IMR-90 (cell line): ENCODE measurements around the gene C6orf120. TPM values are rescaled to one million over a fixed set of nuclear protein-coding genes. Genes with fewer than 3 reads are reported as not detected.

Experiments
- ATAC-seq: fragments of 200-7000 bp; cut with Tn5 transposase; 2 replicates; pipeline ENCODE4 v1.9.1; 2020; ENCODE audit warnings: low read depth, mild to moderate bottlenecking, moderate library complexity
- BruUV-seq: library from RNA; stranded (reverse); fragments of 400-500 nt; replicated peaks from 2 replicates; lab custom pipeline; 2021; lab: Mats Ljungman, UMichigan
- CTCF ChIA-PET: fragments of 300-600 bp; formaldehyde crosslinking; extraction: SDS; loops from one replicate; lab custom pipeline; 2021; ENCODE audit warnings: antibody characterized with exemption; lab: Yijun Ruan, JAX
- POLR2A ChIA-PET: fragments of 300-600 bp; sonication (Branson Sonifier 250); formaldehyde crosslinking; loops from one replicate; lab custom pipeline; 2022; ENCODE audit warnings: antibody characterized with exemption; ENCODE audit not compliant: unreplicated experiment; lab: Charles Lee
- DNase-seq: peaks from one replicate; pipeline ENCODE4 v3.0.0; 2013
- H2AFZ ChIP-seq: replicated peaks from 2 replicates; pipeline ENCODE3; 2013; ENCODE audit warnings: low read length, mild to moderate bottlenecking; ENCODE audit not compliant: poor library complexity
- H2AK5ac ChIP-seq: 2 replicates; pipeline ENCODE4 v1.6.1; 2013; ENCODE audit warnings: low read depth, low read length, inconsistent platforms
- H2AK9ac ChIP-seq: replicated peaks from 2 replicates; pipeline ENCODE3; 2013; ENCODE audit warnings: mild to moderate bottlenecking, low read depth, low read length, moderate library complexity; ENCODE audit not compliant: poor library complexity
- H2BK120ac ChIP-seq: 2 replicates; pipeline ENCODE4 v1.6.1; 2013; ENCODE audit warnings: low read depth, low read length, inconsistent platforms
- H2BK15ac ChIP-seq: 3 replicates; pipeline ENCODE4 v1.6.1; 2013; ENCODE audit warnings: low read depth, low read length, inconsistent platforms
- H2BK20ac ChIP-seq: 2 replicates; pipeline ENCODE4 v1.6.1; 2013; ENCODE audit warnings: low read depth, mild to moderate bottlenecking, inconsistent platforms, low read length, moderate library complexity
- H2BK5ac ChIP-seq: 2 replicates; pipeline ENCODE4 v1.6.1; 2013; ENCODE audit warnings: mild to moderate bottlenecking, low read depth, low read length, inconsistent platforms; ENCODE audit not compliant: poor library complexity, severe bottlenecking
- H3K14ac ChIP-seq: replicated peaks from 2 replicates; pipeline ENCODE4 v1.6.1; 2013; ENCODE audit warnings: low read depth, low read length, inconsistent platforms
- H3K18ac ChIP-seq: 2 replicates; pipeline ENCODE4 v1.6.1; 2013; ENCODE audit warnings: low read depth, low read length, control low read depth
- H3K23ac ChIP-seq: 2 replicates; pipeline ENCODE4 v1.6.1; 2013; ENCODE audit warnings: low read depth, low read length, inconsistent platforms
- H3K27ac ChIP-seq: 2 replicates; pipeline ENCODE4 v1.5.1; 2013; ENCODE audit warnings: mild to moderate bottlenecking, control low read depth, low read length; ENCODE audit not compliant: insufficient read depth
- H3K27me3 ChIP-seq: 2 replicates; pipeline ENCODE4 v1.6.1; 2013; ENCODE audit warnings: low read length; ENCODE audit not compliant: control insufficient read depth, insufficient read depth
- H3K36me3 ChIP-seq: 2 replicates; pipeline ENCODE4 v1.6.1; 2013; ENCODE audit warnings: low read length, mixed read lengths; ENCODE audit not compliant: control insufficient read depth, insufficient read depth
- H3K4ac ChIP-seq: 2 replicates; pipeline ENCODE4 v1.6.1; 2013; ENCODE audit warnings: low read depth, low read length, inconsistent platforms
- H3K4me1 ChIP-seq: 2 replicates; pipeline ENCODE4 v1.6.1; 2013; ENCODE audit warnings: low read length, mixed read lengths; ENCODE audit not compliant: control insufficient read depth, insufficient read depth
- H3K4me2 ChIP-seq: 2 replicates; pipeline ENCODE4 v1.6.1; 2013; ENCODE audit warnings: low read depth, mild to moderate bottlenecking, control low read depth, low read length, moderate library complexity
- H3K4me3 ChIP-seq: 2 replicates; pipeline ENCODE4 v1.5.1; 2013; ENCODE audit warnings: low read depth, mild to moderate bottlenecking, control low read depth, low read length, moderate library complexity; ENCODE audit not compliant: insufficient read depth
- H3K56ac ChIP-seq: 2 replicates; pipeline ENCODE4 v1.6.1; 2013; ENCODE audit warnings: low read length, inconsistent platforms; ENCODE audit not compliant: insufficient read depth; ENCODE audit errors: extremely low read depth
- H3K79me1 ChIP-seq, 2 experiments: 2 replicates each; pipeline ENCODE4 v1.6.1; 2013; ENCODE audit warnings: low read length in 2 of 2, inconsistent platforms in 1 of 2, low read depth in 1 of 2
- H3K9ac ChIP-seq: 2 replicates; pipeline ENCODE4 v1.6.1; 2013; ENCODE audit warnings: low read depth, low read length, control low read depth
- H3K9me1 ChIP-seq: 2 replicates; pipeline ENCODE4 v1.6.1; 2013; ENCODE audit warnings: low read length, inconsistent platforms; ENCODE audit not compliant: insufficient read depth
- H3K9me3 ChIP-seq: 2 replicates; pipeline ENCODE4 v1.6.1; 2013; ENCODE audit warnings: low read length; ENCODE audit not compliant: control insufficient read depth, insufficient read depth
- H4K20me1 ChIP-seq: 2 replicates; pipeline ENCODE4 v1.6.1; 2013; ENCODE audit warnings: low read length, inconsistent platforms; ENCODE audit not compliant: insufficient read depth
- H4K5ac ChIP-seq: 2 replicates; pipeline ENCODE4 v1.6.1; 2013; ENCODE audit warnings: mild to moderate bottlenecking, low read depth, low read length, control low read depth
- H4K8ac ChIP-seq, 2 experiments: 2 replicates each; pipeline ENCODE4 v1.6.1; 2013; ENCODE audit warnings: low read depth in 2 of 2, low read length in 2 of 2, control low read depth in 1 of 2, inconsistent platforms in 1 of 2
- H4K91ac ChIP-seq: 2 replicates; pipeline ENCODE4 v1.6.1; 2013; ENCODE audit warnings: low read depth, low read length, inconsistent platforms; ENCODE audit not compliant: insufficient read depth
- CEBPB ChIP-seq: IDR thresholded peaks from 2 replicates; pipeline ENCODE4 v1.6.1; 2012; ENCODE audit warnings: low read depth, low read length, improper control_type of control experiment
- CHD1 ChIP-seq: IDR thresholded peaks from 2 replicates; pipeline ENCODE4 v1.6.1; 2012; ENCODE audit warnings: low read depth, low read length, improper control_type of control experiment
- ELK1 ChIP-seq: fragments of 150-350 bp; IDR thresholded peaks from 2 replicates; pipeline ENCODE4 v1.6.1; 2016; ENCODE audit warnings: low read depth, mild to moderate bottlenecking, low read length, moderate library complexity, borderline replicate concordance
- MAZ ChIP-seq: IDR thresholded peaks from 2 replicates; pipeline ENCODE4 v1.6.1; 2012; ENCODE audit warnings: low read depth, mild to moderate bottlenecking, low read length, improper control_type of control experiment, moderate library complexity, borderline replicate concordance
- MXI1 ChIP-seq: IDR thresholded peaks from 2 replicates; pipeline ENCODE4 v1.6.1; 2012; ENCODE audit warnings: low read depth, mild to moderate bottlenecking, low read length, moderate library complexity, borderline replicate concordance
- POLR2A ChIP-seq: IDR thresholded peaks from 2 replicates; pipeline ENCODE4 v1.6.1; 2012; ENCODE audit warnings: mild to moderate bottlenecking, low read depth, low read length
- WGBS, 2 experiments: methylation state at CpG; one replicate each; pipeline versions ENCODE4 v1.1.5 to v1.1.7; 2013; ENCODE audit warnings: missing lambda C conversion rate in 2 of 2; ENCODE audit not compliant: insufficient read length in 1 of 2; ENCODE audit errors: extremely low coverage in 2 of 2; 5-methylcytosine and 5-hydroxymethylcytosine counted together
- dilution Hi-C: fragments of 300-500 bp; cut with HindIII; formaldehyde crosslinking; loops from one replicate; pipeline ENCODE4 v1.14.3; 2018; ENCODE audit warnings: low sequenced_read_pairs; ENCODE audit not compliant: unreplicated experiment
- in situ Hi-C: fragments of 300-500 bp; cut with MboI; formaldehyde crosslinking; loops from 3 replicates; pipeline ENCODE4 v1.14.3; 2019; ENCODE audit warnings: low sequenced_read_pairs, inconsistent platforms, mixed read lengths
- intact Hi-C: fragments of 100-400 bp; cut with micrococcal nuclease; formaldehyde crosslinking; loops from 2 replicates; pipeline ENCODE4 v1.10.0; 2022
- polyA plus RNA-seq, 3 experiments: library from polyadenylated mRNA; depleted of rRNA; stranded (reverse); fragments of >200 nt; gene quantifications; 2 replicates each; pipeline ENCODE4 v1.2.3, GENCODE V29; 2012; ENCODE audit warnings: low replicate concordance in 1 of 3
- total RNA-seq: library from RNA; depleted of rRNA; stranded (reverse); fragments of >200 nt; gene quantifications from 2 replicates; pipeline ENCODE4 v1.2.3, GENCODE V29; 2012

Gene C6orf120
- total and polyA plus RNA-seq, 2 of the 4 experiments (the other 2 are of a cell fraction), result 21.4 to 26.7 TPM

- Histone ChIP-seq H4K20me1 (peaks cover 5% of the 10 kb centered on the region; the same call in 1 of the 2 replicates), H4K91ac (no peak overlapping the region), H3K36me3 (peaks cover 26% of the 10 kb centered on the region), H2BK15ac (no peak overlapping the region), H2AFZ (no peak overlapping the region), H3K4ac (no peak overlapping the region), H3K4me3 (no peak overlapping the region), H3K27me3 (no peaks in the 10 kb centered on the region), H3K4me2 (no peak overlapping the region), H2BK5ac (no peak overlapping the region), H3K14ac (no peak overlapping the region), H2AK9ac (no peak overlapping the region), H3K79me1 (peaks cover 8 to 20% of the 10 kb centered on the region in 2 experiments), H3K9me3 (no peaks in the 10 kb centered on the region), H3K18ac (no peak overlapping the region), H2AK5ac (no peak overlapping the region), H2BK20ac (no peak overlapping the region), H3K23ac (no peak overlapping the region), H3K9ac (no peak overlapping the region), H3K56ac (no peak overlapping the region), H2BK120ac (no peak overlapping the region), H4K8ac (no peak overlapping the region), H3K27ac (no peak overlapping the region), H3K4me1 (no peaks in the 10 kb centered on the region), H3K9me1 (0 out of 2 replicates have a peak, but pooled peaks cover 5% of the 10 kb centered on the region), H4K5ac (peak overlapping the region; percentile 12; the same call in 1 of the 2 replicates)
- CTCF ChIA-PET, result no interaction called here
- in situ Hi-C loops, result no loop called here
- ATAC-seq, result no peak
- DNase-seq, result no peak
- dilution Hi-C loops, result no loop called here
- TF ChIP-seq POLR2A, result no peak
- TF ChIP-seq ELK1, result no peak
- TF ChIP-seq CHD1, result no peak
- TF ChIP-seq MAZ, result no peak
- TF ChIP-seq CEBPB, result no peak
- no peak for TF ChIP-seq MXI1
- POLR2A ChIA-PET, result no interaction called here
- intact Hi-C loops, result no loop called here
- no TSS peak for BruUV-seq
- no CpG with 5 or more reads among the region's 2 CpGs for WGBS, 2 experiments
These were observed 5.8 kb downstream of the C6orf120 start for GRCh38 chr6:169707772-169708171.
